HG02885 (cell line): ENCODE data around the gene RBP3.

Source experiments
- ATAC-seq: cut with Tn5 transposase; IDR thresholded peaks from one replicate; pipeline ENCODE4 v1.9.1; 2021; ENCODE audit warnings: mild to moderate bottlenecking; ENCODE audit not compliant: unreplicated experiment, poor library complexity

The RBP3 gene

GRCh38 chr10:47369251-47369894, 21.2 kb downstream of the RBP3 start:
- ATAC-seq = no peak

GRCh38 chr10:47370015-47370767, 22.0 kb downstream of the RBP3 start:
- ATAC-seq = no peak

GRCh38 chr10:47370878-47371277, 22.7 kb downstream of the RBP3 start:
- ATAC-seq = no peak

GRCh38 chr10:47371629-47372485, 23.7 kb downstream of the RBP3 start:
- ATAC-seq = no peak

GRCh38 chr10:47372726-47373125, 24.6 kb downstream of the RBP3 start:
- ATAC-seq = no peak

- no peak for ATAC-seq
These were observed 26.7 kb downstream of the RBP3 start for GRCh38 chr10:47374611-47375536.

- no peak for ATAC-seq
These were observed 28.5 kb downstream of the RBP3 start for GRCh38 chr10:47376522-47377220.

GRCh38 chr10:47378183-47378510, 30.0 kb downstream of the RBP3 start:
- ATAC-seq = no peak

- no peak for ATAC-seq
These were observed 30.7 kb downstream of the RBP3 start for GRCh38 chr10:47378606-47379444.

GRCh38 chr10:47379445-47379785, 31.3 kb downstream of the RBP3 start:
- ATAC-seq = no peak

GRCh38 chr10:47379901-47380300, 31.7 kb downstream of the RBP3 start:
- ATAC-seq = no peak

GRCh38 chr10:47380341-47381102, 32.4 kb downstream of the RBP3 start:
- ATAC-seq = no peak

- ATAC-seq = no peak
These were observed 32.9 kb downstream of the RBP3 start for GRCh38 chr10:47381103-47381395.

GRCh38 chr10:47381427-47382379, 33.5 kb downstream of the RBP3 start:
- no peak for ATAC-seq

- no peak for ATAC-seq
These were observed 35.3 kb downstream of the RBP3 start for GRCh38 chr10:47383261-47384147.
